Measurements from ENCODE around the gene CDC73. TPM values are rescaled to one million over a fixed set of nuclear protein-coding genes. Genes with fewer than 3 reads are reported as not detected.

CDC73 gene
- total RNA-seq, 4 donors from 2014 or later = 26.2 to 208 (median 54.6) TPM

GRCh38 chr1:193118194-193118593, 3.6 kb upstream of the CDC73 start:
- WGBS, 2 donors (ENCODE audit: low coverage in 1 of 2) = 80 to 90% methylated on average over 3 of the region's 3 CpGs
- no peak for DNase-seq
- TF ChIP-seq POLR2AphosphoS5 (IDR thresholded peaks at IDR 0.05) (no peak), EP300 (IDR thresholded peaks at IDR 0.05; ENCODE audit: low read depth) (no peak), CTCF (IDR thresholded peaks at IDR 0.05) (no peak)
- H3K4me3 ChIP-seq = no peak overlapping the region
- intact Hi-C loops (cut with DNase I; ENCODE audit: low total_unique reads) (no loop called here), in situ Hi-C loops (cut with MboI; ENCODE audit: low pct_ligation_motif_present in 1 of 4, low pct_unique_long_range_greater_than_20kb in 1 of 4, low sequenced_read_pairs in 3 of 4) (loop anchor here in 1 of 4 donors (25.0 kb wide), 1 partner anchor 306 kb away; the partner anchor contains the start of gene RGS2)
- no peak overlapping the region for H3K27ac ChIP-seq
- H3K36me3 ChIP-seq = no peaks in the 10 kb centered on the region
- H3K9me3 ChIP-seq = no peaks in the 10 kb centered on the region
- H3K4me1 ChIP-seq = peaks cover 1 to 6% (median 4%) of the 10 kb centered on the region in 4 donors
- H3K27me3 ChIP-seq = no peaks in the 10 kb centered on the region

- Histone ChIP-seq H3K36me3 (no peaks in the 10 kb centered on the region), H3K27ac (no peak overlapping the region), H3K4me3 (no peak overlapping the region), H3K9me3 (no peaks in the 10 kb centered on the region), H3K27me3 (no peaks in the 10 kb centered on the region), H3K4me1 (peaks cover 8 to 15% (median 10%) of the 10 kb centered on the region in 4 donors)
- in situ Hi-C loops (cut with MboI; ENCODE audit: low pct_ligation_motif_present in 1 of 4, low pct_unique_long_range_greater_than_20kb in 1 of 4, low sequenced_read_pairs in 3 of 4) (loop anchor here in 1 of 4 donors (25.0 kb wide), 1 partner anchor 307 kb away; the partner anchor contains the start of gene RGS2), intact Hi-C loops (cut with DNase I; ENCODE audit: low total_unique reads) (no loop called here)
- WGBS, 2 donors (ENCODE audit: low coverage in 1 of 2) = 77 to 78% methylated on average over 4 of the region's 4 CpGs
- TF ChIP-seq POLR2A (IDR thresholded peaks at IDR 0.05) (no peak), EP300 (IDR thresholded peaks at IDR 0.05; ENCODE audit: low read depth) (no peak), POLR2AphosphoS5 (IDR thresholded peaks at IDR 0.05) (no peak), CTCF (IDR thresholded peaks at IDR 0.05) (no peak)
- DNase-seq = no peak
Observed at GRCh38 chr1:193118803-193119730, 2.8 kb upstream of the CDC73 start.

- intact Hi-C loops (cut with DNase I; ENCODE audit: low total_unique reads) = loop anchor here (5.0 kb wide), 1 partner anchor 643 kb away; no protein-coding TSS in a partner anchor
- H3K9me3 ChIP-seq = no peaks in the 10 kb centered on the region
- peak overlapping the region in 1 of 4 donors; percentile 95 for H3K4me3 ChIP-seq
- no peak for DNase-seq
- in situ Hi-C loops (cut with MboI; ENCODE audit: low pct_ligation_motif_present in 1 of 4, low pct_unique_long_range_greater_than_20kb in 1 of 4, low sequenced_read_pairs in 3 of 4) = loop anchor here in 2 of 4 donors (10.0 to 25.0 kb wide), 2 partner anchors 56 to 308 kb away; partner anchors contain the start of gene RGS2 (in 1 of the 2)
- peaks cover 0 to 8% (median 0%) of the 10 kb centered on the region in 4 donors for H3K36me3 ChIP-seq
- H3K27ac ChIP-seq = no peak overlapping the region
- TF ChIP-seq POLR2A (IDR thresholded peaks at IDR 0.05) = no peak
- no peak for TF ChIP-seq EP300 (IDR thresholded peaks at IDR 0.05; ENCODE audit: low read depth)
- TF ChIP-seq POLR2AphosphoS5 (IDR thresholded peaks at IDR 0.05) = no peak
- TF ChIP-seq CTCF (IDR thresholded peaks at IDR 0.05) = no peak
- no peaks in the 10 kb centered on the region for H3K27me3 ChIP-seq
- H3K4me1 ChIP-seq = peaks cover 8 to 24% (median 11%) of the 10 kb centered on the region in 4 donors
- WGBS, 2 donors (ENCODE audit: low coverage in 1 of 2) = 82 to 85% methylated on average over 4 to 6 of the region's 6 CpGs
Observed at GRCh38 chr1:193120604-193121166, 1.1 kb upstream of the CDC73 start.

GRCh38 chr1:193123751-193124150, 1.9 kb downstream of the CDC73 start:
- H3K9me3 ChIP-seq = no peaks in the 10 kb centered on the region
- in situ Hi-C loops (cut with MboI; ENCODE audit: low pct_ligation_motif_present in 1 of 4, low pct_unique_long_range_greater_than_20kb in 1 of 4, low sequenced_read_pairs in 3 of 4) = loop anchor here in 2 of 4 donors (10.0 to 25.0 kb wide), 2 partner anchors 59 to 311 kb away; partner anchors contain the start of gene RGS2 (in 1 of the 2)
- no peak for TF ChIP-seq POLR2A (IDR thresholded peaks at IDR 0.05)
- TF ChIP-seq CTCF (IDR thresholded peaks at IDR 0.05) = no peak
- no peak for TF ChIP-seq POLR2AphosphoS5 (IDR thresholded peaks at IDR 0.05)
- intact Hi-C loops (cut with DNase I; ENCODE audit: low total_unique reads) = loop anchor here (2.0 to 5.0 kb wide), 2 partner anchors 19 to 646 kb away; partner anchors contain the start of gene GLRX2
- peaks cover 0 to 16% (median 2%) of the 10 kb centered on the region in 4 donors for H3K36me3 ChIP-seq
- H3K27ac ChIP-seq = no peak overlapping the region
- no peaks in the 10 kb centered on the region for H3K27me3 ChIP-seq
- H3K4me3 ChIP-seq = peak overlapping the region in 1 of 4 donors; percentile 95
- peaks cover 7 to 24% (median 10%) of the 10 kb centered on the region in 4 donors for H3K4me1 ChIP-seq
- DNase-seq = no peak

All from transverse colon (tissue), 4 donors.